GM18519 (cell line): ENCODE results near the gene ESRRA.

Source experiments
- ATAC-seq: cut with Tn5 transposase; IDR thresholded peaks from one replicate; pipeline ENCODE4 v1.9.1; 2021; ENCODE audit warnings: mild to moderate bottlenecking, moderate library complexity; ENCODE audit not compliant: unreplicated experiment, low FRiP score

Gene ESRRA

GRCh38 chr11:64305075-64305690 lies at the start of gene ESRRA:
TSS of gene ESRRA (plus strand) at chr11:64305524. CDS start at chr11:64307180, 1,656 bp downstream.
- ATAC-seq: peak; percentile 53

GRCh38 chr11:64256300-64256699 lies 49.0 kb upstream of the ESRRA start:
- no peak for ATAC-seq

GRCh38 chr11:64258356-64258755 lies 47.0 kb upstream of the ESRRA start:
- ATAC-seq: no peak

- ATAC-seq: no peak
Observed at GRCh38 chr11:64258946-64259532, 46.3 kb upstream of the ESRRA start.

- no peak for ATAC-seq
Observed at GRCh38 chr11:64259533-64260067, 45.7 kb upstream of the ESRRA start.

GRCh38 chr11:64260147-64260708 lies 45.1 kb upstream of the ESRRA start:
- no peak for ATAC-seq

- ATAC-seq: no peak
Observed at GRCh38 chr11:64261556-64262080, 43.7 kb upstream of the ESRRA start.

- ATAC-seq: no peak
Observed at GRCh38 chr11:64262271-64263002, 42.9 kb upstream of the ESRRA start.

GRCh38 chr11:64263021-64263946 lies 42.0 kb upstream of the ESRRA start:
- no peak for ATAC-seq

GRCh38 chr11:64263947-64264317 lies 41.4 kb upstream of the ESRRA start:
- no peak for ATAC-seq

GRCh38 chr11:64264371-64264852 lies 40.9 kb upstream of the ESRRA start:
- no peak for ATAC-seq

GRCh38 chr11:64265176-64266160 lies 39.9 kb upstream of the ESRRA start:
- ATAC-seq: no peak

GRCh38 chr11:64266339-64266738 lies 39.0 kb upstream of the ESRRA start:
- ATAC-seq: no peak

- ATAC-seq: no peak
Observed at GRCh38 chr11:64267207-64267945, 37.9 kb upstream of the ESRRA start.

GRCh38 chr11:64268025-64268892 lies 37.1 kb upstream of the ESRRA start:
- no peak for ATAC-seq

- ATAC-seq: peak; percentile 11
Observed at GRCh38 chr11:64268893-64269539, 36.3 kb upstream of the ESRRA start.
